NCI-H1092 treated with DMSO at 0.1 percent for 48 hours (cell line): ENCODE results near the gene KLHL5.

Source experiments
- DNase-seq: peaks from one replicate; lab custom pipeline; 2025; lab: John Stamatoyannopoulos, UW

KLHL5 gene

GRCh38 chr4:39044364-39044955 lies 17.6 kb upstream of the KLHL5 start:
- peak; percentile 33 for DNase-seq

DNA sequence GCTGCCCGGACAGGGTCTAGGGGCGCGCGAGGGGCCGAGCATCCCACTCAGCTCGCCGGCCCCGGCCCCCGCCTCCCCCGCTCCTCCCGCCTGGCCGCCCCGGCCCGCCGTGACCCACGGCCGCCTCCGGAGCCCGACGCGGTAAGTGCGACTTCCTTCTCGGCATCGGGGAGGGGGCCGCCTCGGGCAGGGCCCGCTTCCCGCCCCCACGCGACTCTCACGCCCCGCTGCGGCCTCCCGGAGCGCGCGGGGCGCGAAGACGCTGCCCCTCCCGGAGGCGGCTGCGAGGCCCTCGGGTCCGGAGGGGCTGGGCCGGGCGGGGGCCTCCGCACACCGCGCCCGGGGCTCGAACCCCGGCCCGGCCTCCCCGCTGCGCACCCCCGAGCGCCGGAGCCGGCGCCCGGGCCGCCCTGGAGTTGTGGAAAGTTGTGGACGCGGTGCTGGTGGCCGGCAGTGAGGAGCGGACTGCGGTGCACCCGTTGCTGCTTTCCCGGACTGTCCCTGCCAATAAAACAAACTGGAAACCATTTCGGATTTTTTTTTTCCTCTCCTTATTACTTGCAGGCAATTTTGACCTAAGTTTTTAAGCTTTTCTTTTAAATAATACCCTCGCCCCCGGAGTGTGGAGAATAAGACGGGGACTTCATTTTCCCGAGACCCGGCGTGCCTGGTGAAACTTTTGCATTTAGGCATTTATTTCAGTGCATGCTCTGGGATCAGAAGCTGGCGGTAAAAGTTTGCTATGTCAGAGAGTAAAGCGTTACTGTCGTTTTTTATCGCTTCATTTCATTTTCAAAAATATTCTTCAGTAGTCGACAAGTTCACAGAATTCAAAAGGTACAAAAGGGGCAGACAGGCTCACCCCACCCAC lies 16.8 kb upstream of the KLHL5 start:
- no peak for DNase-seq

GRCh38 chr4:39045827-39046221 lies 16.2 kb upstream of the KLHL5 start:
- DNase-seq = no peak

DNA sequence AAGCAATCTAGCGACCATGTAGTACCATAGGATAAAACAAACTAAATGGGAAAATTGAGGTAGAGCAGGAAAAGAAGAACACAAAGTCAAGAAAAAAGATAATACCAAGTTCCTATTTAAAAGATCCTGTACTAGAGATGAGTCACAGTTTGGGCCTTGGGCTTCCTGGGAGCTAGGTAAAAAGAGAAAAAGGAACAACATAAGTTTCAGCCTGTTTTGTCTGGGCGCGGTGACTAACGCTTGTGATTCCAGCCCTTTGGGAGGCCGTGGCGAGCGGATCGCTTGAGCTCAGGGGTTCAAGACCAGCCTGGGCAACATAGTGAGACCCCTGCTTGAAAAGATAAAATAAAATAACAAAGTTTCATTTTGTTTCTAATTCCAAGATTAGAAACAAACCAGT lies 15.8 kb upstream of the KLHL5 start:
- no peak for DNase-seq

GRCh38 chr4:39047681-39048080 lies 14.4 kb upstream of the KLHL5 start:
- no peak for DNase-seq

- DNase-seq = no peak
Observed at GRCh38 chr4:39048311-39048710, 13.7 kb upstream of the KLHL5 start.

DNA sequence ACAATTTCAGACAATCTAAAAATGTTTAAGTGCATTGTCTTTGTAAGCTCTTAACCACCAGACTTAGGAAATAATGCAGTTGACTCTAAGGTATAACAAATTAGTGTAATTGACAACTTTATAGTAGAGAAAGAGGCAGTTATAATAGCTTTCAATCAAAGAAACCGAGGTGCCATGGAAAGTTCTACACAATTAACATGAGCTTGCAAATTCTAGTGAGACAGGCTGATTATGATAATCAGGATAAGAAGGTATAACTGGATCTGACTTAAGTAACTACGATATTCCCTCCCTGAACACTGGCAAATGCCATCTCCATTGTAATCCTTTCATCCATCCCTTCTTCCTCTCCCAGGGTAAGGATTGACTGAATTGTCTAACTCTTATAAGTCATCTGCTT lies 11.4 kb upstream of the KLHL5 start:
- no peak for DNase-seq

DNA sequence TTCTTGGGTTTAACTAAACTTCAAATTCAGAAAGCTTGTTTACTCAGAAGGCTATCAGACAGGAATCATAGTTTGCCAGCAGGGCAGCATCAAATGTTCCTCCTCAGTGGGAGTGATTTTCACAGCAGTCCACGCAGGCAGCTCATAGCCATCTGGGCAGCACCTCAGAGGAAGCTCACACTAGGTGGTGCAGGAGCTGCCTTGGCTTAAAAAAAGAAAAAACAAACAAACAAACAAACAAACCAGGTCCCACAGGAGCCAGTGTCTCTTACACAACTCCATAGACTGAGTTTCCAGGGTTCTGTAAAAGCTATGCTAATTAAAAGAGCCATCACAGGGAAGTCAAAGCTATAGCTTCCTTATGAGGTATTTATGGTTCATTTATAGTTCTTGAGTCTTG lies 10.5 kb upstream of the KLHL5 start:
- DNase-seq = no peak

- DNase-seq = no peak
Observed at GRCh38 chr4:39053983-39054382, 8.0 kb upstream of the KLHL5 start.

DNA sequence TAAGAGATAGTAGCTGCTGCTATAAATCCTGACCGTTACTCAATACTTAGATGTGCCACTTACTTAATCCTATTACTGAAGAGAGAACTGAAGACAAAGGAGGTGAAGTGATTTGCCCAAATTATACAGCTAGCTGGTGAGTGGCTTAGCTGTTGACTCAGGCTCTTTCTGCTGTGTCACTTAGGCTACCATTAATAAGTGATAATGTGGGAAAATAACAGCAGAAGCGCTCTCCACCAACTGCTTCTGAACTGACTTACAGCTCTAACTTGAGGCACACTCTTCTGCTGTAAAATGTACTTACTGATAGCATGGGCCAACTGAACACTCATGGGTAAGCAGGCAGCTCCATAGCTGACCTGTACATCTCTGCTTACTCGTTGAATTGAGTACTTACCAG lies 7.5 kb upstream of the KLHL5 start:
- no peak for DNase-seq

DNA sequence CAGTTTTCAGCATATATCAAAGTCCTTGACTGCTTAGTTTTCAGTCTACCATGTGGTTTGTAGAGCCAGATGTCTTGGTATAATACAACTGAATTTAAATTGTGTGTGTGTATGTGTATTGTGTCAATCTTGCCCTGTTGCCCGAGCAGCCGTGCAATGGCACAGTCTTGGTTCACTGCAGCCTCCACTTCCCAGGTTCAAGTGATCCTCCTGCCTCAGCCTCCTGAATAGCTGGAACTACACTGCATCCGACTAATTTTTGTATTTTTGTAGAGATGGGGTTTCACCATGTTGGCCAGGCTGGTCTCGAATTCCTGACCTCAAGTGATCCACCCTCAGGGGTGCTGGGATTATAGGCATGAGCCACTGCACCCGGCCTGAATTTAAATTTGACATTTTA lies 6.0 kb upstream of the KLHL5 start:
- no peak for DNase-seq

DNA sequence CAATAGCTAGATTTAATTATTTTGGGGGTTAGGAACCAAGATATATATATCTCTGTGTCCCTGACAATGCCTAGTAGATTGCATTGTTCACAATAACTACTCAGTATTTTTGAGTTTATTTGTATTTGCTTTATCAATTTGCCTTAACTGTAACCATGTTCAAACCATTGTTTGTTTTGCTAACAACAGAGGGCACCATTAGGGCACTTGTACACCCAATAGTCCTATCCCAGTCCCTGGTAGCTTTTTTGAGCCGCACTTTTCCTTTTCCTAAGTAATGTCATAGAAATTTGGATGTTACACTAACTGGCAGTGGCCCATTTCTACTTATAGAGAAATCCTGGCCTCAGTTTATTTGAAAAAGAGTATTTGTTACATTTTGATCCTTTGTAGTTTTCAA lies 575 bp upstream of the KLHL5 start:
- no peak for DNase-seq

GRCh38 chr4:39062770-39063097 lies 702 bp downstream of the KLHL5 start:
- no peak for DNase-seq

DNA sequence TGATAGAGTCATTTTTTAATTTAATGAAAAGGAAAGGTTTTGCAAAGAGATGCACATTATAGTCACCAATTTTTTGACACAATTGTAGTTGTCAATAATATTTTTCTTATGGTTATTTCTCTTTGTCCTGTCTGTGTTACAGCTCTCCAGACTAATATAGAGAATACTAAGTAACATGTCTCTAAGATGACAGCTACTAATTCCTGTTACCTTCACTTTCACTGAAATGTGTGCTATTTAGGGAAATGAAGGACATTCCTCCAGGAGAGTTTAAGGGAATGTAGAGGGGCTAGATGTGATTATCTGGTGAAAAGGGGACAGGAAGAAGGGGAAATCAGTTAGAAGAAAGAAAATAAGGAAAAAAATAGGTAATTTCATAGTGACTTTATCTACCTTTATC lies 1.4 kb downstream of the KLHL5 start:
- no peak for DNase-seq

DNA sequence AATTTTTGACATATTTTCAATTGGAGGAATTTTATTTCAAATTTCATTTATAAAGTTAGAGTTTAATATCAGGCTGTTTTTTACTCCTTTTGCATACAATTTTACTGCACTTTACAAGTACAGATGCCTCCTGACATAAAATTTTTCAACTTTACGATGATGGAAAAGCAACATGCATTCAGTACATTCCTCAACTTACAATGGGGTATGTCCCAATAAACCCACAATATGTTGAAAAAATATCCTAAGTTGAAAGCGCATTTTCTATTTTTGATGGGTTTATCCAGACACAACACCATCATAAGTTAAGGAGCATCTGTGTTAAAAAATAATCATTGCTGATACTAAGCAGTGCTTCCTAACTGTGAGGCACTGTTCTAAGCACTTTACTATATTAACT lies 4.3 kb downstream of the KLHL5 start:
- no peak for DNase-seq

- no peak for DNase-seq
Observed at GRCh38 chr4:39067031-39067430, 5.0 kb downstream of the KLHL5 start.

DNA sequence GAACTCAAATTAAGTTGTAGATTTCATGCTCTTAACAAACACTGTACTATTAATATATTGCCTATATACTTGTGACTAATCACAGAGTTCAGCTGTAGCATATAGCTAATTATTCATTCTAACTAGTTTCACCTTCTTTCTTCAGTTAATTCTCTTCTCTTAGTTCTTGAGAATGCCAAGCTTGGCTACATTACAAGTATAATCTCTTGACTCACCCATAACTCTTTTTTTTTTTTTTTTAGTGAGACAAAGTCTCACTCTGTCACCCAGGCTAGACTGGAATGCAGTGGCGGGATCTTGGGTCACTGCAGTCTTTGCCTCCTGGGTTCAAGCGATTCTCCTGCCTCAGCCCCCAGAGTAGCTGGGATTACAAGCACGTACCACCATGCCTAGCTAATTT lies 5.4 kb downstream of the KLHL5 start:
- DNase-seq = no peak

- no peak for DNase-seq
Observed at GRCh38 chr4:39068907-39069306, 6.9 kb downstream of the KLHL5 start.

DNA sequence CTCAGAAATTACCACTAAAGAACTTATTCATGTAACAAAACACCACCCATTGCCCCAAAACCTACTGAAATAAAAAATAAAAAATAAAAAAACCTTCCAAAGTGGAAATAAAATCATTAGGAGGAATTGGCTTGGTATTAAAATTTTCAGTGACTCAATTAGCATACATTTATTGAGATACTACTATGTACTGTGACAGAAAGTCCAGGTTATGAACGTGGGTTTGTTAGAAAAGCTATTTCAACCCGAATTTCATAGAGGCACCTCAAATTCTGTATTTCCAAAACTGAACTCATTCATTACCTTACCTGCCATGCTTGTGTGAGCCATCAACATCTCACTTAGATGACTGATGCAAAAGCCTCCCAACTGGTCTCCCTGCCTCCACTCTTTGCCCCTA lies 16.8 kb downstream of the KLHL5 start:
- DNase-seq = no peak

GRCh38 chr4:39083164-39083563 lies 21.1 kb downstream of the KLHL5 start:
- no peak for DNase-seq

- DNase-seq = no peak
Observed at GRCh38 chr4:39085891-39086290, 23.9 kb downstream of the KLHL5 start.

GRCh38 chr4:39096847-39097246 lies 34.8 kb downstream of the KLHL5 start:
- DNase-seq = no peak

- DNase-seq = no peak
Observed at GRCh38 chr4:39097290-39097689, 35.3 kb downstream of the KLHL5 start.

DNA sequence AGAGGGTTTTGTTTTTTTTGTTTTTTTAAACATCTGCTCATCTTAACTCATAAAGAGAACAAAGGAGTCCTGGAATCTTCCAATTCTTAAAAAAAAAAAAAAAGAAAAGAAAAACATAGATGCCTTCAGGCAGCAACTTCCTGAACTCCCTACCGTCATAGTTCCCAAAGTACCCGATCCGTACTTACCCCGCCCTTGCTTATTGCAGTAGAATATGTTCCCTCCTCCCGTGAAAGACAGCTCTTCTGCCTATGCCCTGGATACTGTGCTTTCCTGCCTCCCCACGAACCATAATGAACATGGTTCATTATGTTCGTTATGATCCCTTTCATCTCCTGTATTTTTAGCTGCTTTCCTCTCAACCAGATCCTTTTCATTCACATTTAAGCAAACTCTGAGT lies 40.3 kb downstream of the KLHL5 start:
- no peak for DNase-seq
